HG03159 (cell line): ENCODE data around the gene LBH.

Experiments
- ATAC-seq: cut with Tn5 transposase; IDR thresholded peaks from one replicate; pipeline ENCODE4 v1.9.1; 2021; ENCODE audit warnings: mild to moderate bottlenecking, moderate library complexity; ENCODE audit not compliant: unreplicated experiment

LBH gene

GRCh38 chr2:30272286-30272685 lies 41.0 kb downstream of the LBH start:
- no peak for ATAC-seq

- ATAC-seq = no peak
Measured at GRCh38 chr2:30272761-30273573, 41.6 kb downstream of the LBH start.

GRCh38 chr2:30273574-30273929 lies 42.2 kb downstream of the LBH start:
- no peak for ATAC-seq

GRCh38 chr2:30275256-30275655 lies 43.9 kb downstream of the LBH start:
- no peak for ATAC-seq

GRCh38 chr2:30276455-30276911 lies 45.1 kb downstream of the LBH start:
- no peak for ATAC-seq

GRCh38 chr2:30277582-30277981 lies 46.2 kb downstream of the LBH start:
- no peak for ATAC-seq

GRCh38 chr2:30278419-30278818 lies 47.1 kb downstream of the LBH start:
- no peak for ATAC-seq

- no peak for ATAC-seq
Measured at GRCh38 chr2:30280596-30281434, 49.5 kb downstream of the LBH start.

GRCh38 chr2:30282081-30282480 lies 50.7 kb downstream of the LBH start:
- peak; percentile 75 for ATAC-seq

GRCh38 chr2:30282721-30283120 lies 51.4 kb downstream of the LBH start:
- no peak for ATAC-seq

GRCh38 chr2:30283931-30284565 lies 52.7 kb downstream of the LBH start:
- ATAC-seq = no peak

- ATAC-seq = no peak
Measured at GRCh38 chr2:30285758-30286157, 54.4 kb downstream of the LBH start.

- ATAC-seq = peak; percentile 4
Measured at GRCh38 chr2:30287190-30287840, 56.0 kb downstream of the LBH start.

- ATAC-seq = peak; percentile 72
Measured at GRCh38 chr2:30287857-30288513, 56.7 kb downstream of the LBH start.

GRCh38 chr2:30288561-30288960 lies 57.2 kb downstream of the LBH start:
- no peak for ATAC-seq

GRCh38 chr2:30293303-30293921 lies 62.1 kb downstream of the LBH start:
- ATAC-seq = no peak

GRCh38 chr2:30294133-30294532 lies 62.8 kb downstream of the LBH start:
- no peak for ATAC-seq

- ATAC-seq = no peak
Measured at GRCh38 chr2:30296496-30296895, 65.2 kb downstream of the LBH start.

- ATAC-seq = peak; percentile 71
Measured at GRCh38 chr2:30298302-30298701, 67.0 kb downstream of the LBH start.

GRCh38 chr2:30300122-30300455 lies 68.8 kb downstream of the LBH start:
- ATAC-seq = no peak
